K562 (cell line): ENCODE measurements around the gene ARHGAP31. TPM values are rescaled to one million over a fixed set of nuclear protein-coding genes. Genes with fewer than 3 reads are reported as not detected.

Experiments
- ATAC-seq: fragments of 200-7000 bp; cut with Tn5 transposase; 3 replicates; pipeline ENCODE4 v1.9.1; 2020; ENCODE audit warnings: moderate library complexity
- BruUV-seq: library from RNA; stranded (reverse); fragments of 400-500 nt; replicated peaks from 2 replicates; lab custom pipeline; 2021; lab: Mats Ljungman, UMichigan
- CTCF ChIA-PET: fragments of 300-600 bp; formaldehyde crosslinking; extraction: SDS; loops from one replicate; lab custom pipeline; 2021; ENCODE audit warnings: low intra/inter-chr PET ratio; lab: Yijun Ruan, JAX
- POLR2A ChIA-PET: fragments of 300-600, 350-650 bp; sonication (Branson Sonifier 250); formaldehyde crosslinking; extraction: SDS; loops from one replicate; lab custom pipeline; 2021; ENCODE audit warnings: antibody characterized with exemption, inconsistent platforms; lab: Yijun Ruan, JAX
- DNase-seq, 4 experiments: peaks; one replicate each; pipeline versions ENCODE4 v3.0.0 to v3.0.0-alpha.2; 2011 to 2018; ENCODE audit warnings: low spot score in 3 of 4, mixed read lengths in 3 of 4; ENCODE audit errors: extremely low read depth in 1 of 4
- FAIRE-seq: peaks from 2 replicates; lab custom pipeline; 2011; peaks lifted over from hg19 to GRCh38; lab: Jason Lieb, UNC
- H2AFZ ChIP-seq: 2 replicates; pipeline ENCODE4 v1.6.0; 2011; ENCODE audit warnings: low read depth, low read length, control low read depth, inconsistent platforms
- H3K27ac ChIP-seq: fragments of 200-600 bp; 3 replicates; pipeline ENCODE4 v1.8.0; 2011; ENCODE audit warnings: low read depth, mild to moderate bottlenecking, control low read depth, inconsistent platforms, low read length, moderate library complexity, mixed read lengths; ENCODE audit errors: extremely low read depth
- H3K27me3 ChIP-seq, 2 experiments: fragments of 300-600 bp in 1 of 2; 2 replicates in 1 of 2; 3 replicates in 1 of 2; pipeline versions ENCODE4 v1.6.0 to v1.8.0; 2011; ENCODE audit warnings: inconsistent platforms in 2 of 2, low read length in 2 of 2, mild to moderate bottlenecking in 1 of 2, mixed read lengths in 1 of 2, moderate library complexity in 1 of 2; ENCODE audit not compliant: control insufficient read depth in 2 of 2, insufficient read depth in 2 of 2
- H3K36me3 ChIP-seq: fragments of 300-600 bp; 3 replicates; pipeline ENCODE4 v1.8.0; 2011; ENCODE audit warnings: mild to moderate bottlenecking, low read length, inconsistent platforms; ENCODE audit not compliant: control insufficient read depth, insufficient read depth
- H3K4me1 ChIP-seq, 2 experiments: fragments of 200-600 bp in 1 of 2; replicated peaks in 1 of 2; 2 replicates in 1 of 2; 3 replicates in 1 of 2; pipeline versions ENCODE4 v1.5.1 to v1.8.0; 2011; ENCODE audit warnings: inconsistent platforms in 2 of 2, low read length in 2 of 2, mild to moderate bottlenecking in 1 of 2, mixed read lengths in 1 of 2, moderate library complexity in 1 of 2; ENCODE audit not compliant: control insufficient read depth in 2 of 2, insufficient read depth in 2 of 2
- H3K4me2 ChIP-seq: 2 replicates; pipeline ENCODE4 v1.6.1; 2011; ENCODE audit warnings: low read length, control low read depth, inconsistent platforms, mixed read lengths; ENCODE audit not compliant: insufficient read depth
- H3K4me3 ChIP-seq: fragments of 200-600 bp; sonication (generic), shearing (Covaris generic); 2 replicates; pipeline ENCODE4 v1.5.1; 2016; ENCODE audit warnings: control low read depth, inconsistent platforms
- H3K79me2 ChIP-seq: fragments of 200-600 bp; 3 replicates; pipeline ENCODE4 v1.8.0; 2011; ENCODE audit warnings: low read length, inconsistent platforms; ENCODE audit not compliant: control insufficient read depth, insufficient read depth
- H3K9ac ChIP-seq, 2 experiments: 2 replicates each; pipeline versions ENCODE4 v1.6.0 to v1.6.1; 2011; ENCODE audit warnings: low read depth in 2 of 2, low read length in 2 of 2, control low read depth in 1 of 2, inconsistent platforms in 1 of 2, mild to moderate bottlenecking in 1 of 2, mixed read lengths in 1 of 2; ENCODE audit not compliant: insufficient read depth in 1 of 2
- H3K9me1 ChIP-seq: one replicate; pipeline ENCODE4 v1.6.0; 2011; ENCODE audit warnings: inconsistent platforms, mild to moderate bottlenecking, low read length, moderate library complexity; ENCODE audit not compliant: control insufficient read depth, insufficient read depth
- H3K9me3 ChIP-seq: replicated peaks from 2 replicates; pipeline ENCODE4 v1.5.1; 2011; ENCODE audit warnings: low read depth, low read length, inconsistent platforms; ENCODE audit not compliant: control insufficient read depth, insufficient read depth
- H4K20me1 ChIP-seq: replicated peaks from 2 replicates; pipeline ENCODE4 v1.6.1; 2011; ENCODE audit warnings: low read length, inconsistent platforms, mixed read lengths; ENCODE audit not compliant: control insufficient read depth, insufficient read depth
- CEBPZ ChIP-seq: fragments of 150-350 bp; IDR thresholded peaks from 2 replicates; pipeline ENCODE4 v1.6.1; 2014; ENCODE audit warnings: low read depth, mild to moderate bottlenecking, low read length, borderline replicate concordance
- CTCF ChIP-seq, 3 experiments: IDR thresholded peaks in 2 of 3; conservative IDR thresholded peaks in 1 of 3; 2 replicates each; pipeline ENCODE4 v1.5.1; 2011 to 2012; ENCODE audit warnings: low read length in 3 of 3, mild to moderate bottlenecking in 3 of 3, control low read depth in 2 of 3, improper control_type of control experiment in 1 of 3, inconsistent platforms in 1 of 3, low read depth in 1 of 3, mixed read lengths in 1 of 3, moderate library complexity in 1 of 3; ENCODE audit not compliant: insufficient read depth in 2 of 3
- DEAF1 ChIP-seq: fragments of 450-650 bp; formaldehyde crosslinking; IDR thresholded peaks from 2 replicates; pipeline ENCODE4 v1.4.0; 2020; ENCODE audit warnings: mild to moderate bottlenecking, moderate library complexity
- NONO ChIP-seq, 2 experiments: fragments of 200-400 bp in 1 of 2; fragments of 450-650 bp in 1 of 2; formaldehyde crosslinking in 1 of 2; IDR thresholded peaks; 2 replicates each; pipeline ENCODE4 v1.6.1; 2017; ENCODE audit warnings: low read depth in 2 of 2, mild to moderate bottlenecking in 2 of 2, moderate library complexity in 2 of 2, low read length in 1 of 2
- NR2C2 ChIP-seq, 2 experiments: fragments of 200-800 bp in 1 of 2; sonication (Bioruptor generic) in 1 of 2; sonication (generic) in 1 of 2; formaldehyde crosslinking in 1 of 2; IDR thresholded peaks; 2 replicates each; pipeline versions ENCODE4 v1.6.1 to v1.8.0; 2016 to 2022; ENCODE audit warnings: mild to moderate bottlenecking in 1 of 2, missing compliant biosample characterization in 1 of 2, missing genetic modification characterization in 1 of 2, missing genetic modification reagents in 1 of 2
- RAD21 ChIP-seq, 2 experiments: fragments of 250-450 bp in 1 of 2; fragments of 450-650 bp in 1 of 2; sonication (Bioruptor Pico) in 1 of 2; formaldehyde crosslinking in 1 of 2; IDR thresholded peaks in 1 of 2; conservative IDR thresholded peaks in 1 of 2; 2 replicates each; pipeline versions ENCODE4 v1.4.0 to v1.8.0; 2020 to 2022; ENCODE audit warnings: mild to moderate bottlenecking in 2 of 2, moderate library complexity in 1 of 2
- SFPQ ChIP-seq: fragments of 200-400 bp; formaldehyde crosslinking; IDR thresholded peaks from 2 replicates; pipeline ENCODE4 v1.6.1; 2017; ENCODE audit warnings: mild to moderate bottlenecking, low read depth, low read length, moderate library complexity
- SMC3 ChIP-seq: conservative IDR thresholded peaks from 2 replicates; pipeline ENCODE4 v1.6.1; 2011; ENCODE audit warnings: low read depth, low read length, improper control_type of control experiment; ENCODE audit not compliant: insufficient read depth
- whole genome bisulfite sequencing: fragments of 100-300 bp; shearing (Covaris generic); methylation state at CpG from one replicate; pipeline ENCODE4 v1.1.6; 2016; ENCODE audit warnings: low coverage, mixed read lengths; ENCODE audit not compliant: insufficient coverage; ENCODE audit errors: missing lambda C conversion rate; 5-methylcytosine and 5-hydroxymethylcytosine counted together
- in situ Hi-C: fragments of 300-500 bp; cut with MboI; formaldehyde crosslinking; loops from 4 replicates; pipeline ENCODE4 v1.15.0; 2018; ENCODE audit warnings: inconsistent platforms, mixed read lengths
- intact Hi-C: fragments of 100-400 bp; cut with micrococcal nuclease; formaldehyde crosslinking; loops from 2 replicates; pipeline ENCODE4 v1.14.2; 2022
- polyA plus RNA-seq, 8 experiments: library from polyadenylated mRNA; depleted of rRNA in 4 of 8; stranded (reverse) in 5 of 8; unstranded in 3 of 8; fragments of >200 nt; fragmentation: Nextera tagmentation in 2 of 8; fragmentation: Illumina TruSeq in 1 of 8; extraction: Ambion mirVana in 2 of 8; extraction: Trizol in 1 of 8; gene quantifications; 2 replicates each; pipeline versions ENCODE4 v1.2.1 to v1.2.3, GENCODE V29; 2011 to 2014; ENCODE audit warnings: inconsistent platforms in 1 of 8, missing spikeins in 1 of 8
- total RNA-seq, 7 experiments: library from RNA; depleted of rRNA in 6 of 7; stranded (reverse); fragments of >200 nt in 6 of 7; fragmentation: Illumina TruSeq in 2 of 7; extraction: Trizol in 2 of 7; gene quantifications; 2 replicates each; pipeline versions ENCODE4 v1.2.1 to v1.2.3, GENCODE V29; 2011 to 2021; ENCODE audit warnings: low replicate concordance in 1 of 7

ARHGAP31 gene
- total and polyA plus RNA-seq, 9 of the 15 experiments (the other 6 are each of a cell fraction or from before 2014, with no cell fraction given) = under 0.01 to 0.13 (median 0.06) TPM; not detected in 5

- no peak for TF ChIP-seq NR2C2 (CRISPR knock-in tag; IDR thresholded peaks at IDR 0.05)
- no peak for TF ChIP-seq NR2C2 (tag; IDR thresholded peaks at IDR 0.05)
- no peak for TF ChIP-seq CEBPZ
- no peak for TF ChIP-seq NONO (IDR thresholded peaks at IDR 0.05; ENCODE audit: low read depth in 2 of 2, low read length in 1 of 2)
Observed at GRCh38 chr3:119382134-119382533, 88.0 kb downstream of the ARHGAP31 start (continued).

GRCh38 chr3:119388577-119388976, 94.4 kb downstream of the ARHGAP31 start:
- intact Hi-C loops = loop anchor here (2.0 kb wide), 1 partner anchor 504 kb away; no protein-coding TSS in a partner anchor
- FAIRE-seq (no peak), DNase-seq (peak in 1 of 4 experiments; percentile 32), ATAC-seq (peak; percentile 84)
- in situ Hi-C loops = no loop called here
- H4K20me1 ChIP-seq = no peaks in the 10 kb centered on the region; the same call in 1 of the 2 replicates
- H3K9me1 ChIP-seq = no peaks in the 10 kb centered on the region
- no peaks in the 10 kb centered on the region for H3K9me3 ChIP-seq
- no peak overlapping the region for H3K4me3 ChIP-seq
- 7% methylated on average over 6 of the region's 8 CpGs for WGBS
- BruUV-seq = no TSS peak
- H3K4me1 ChIP-seq = no peaks in the 10 kb centered on the region
- no peaks in the 10 kb centered on the region for H3K79me2 ChIP-seq
- H3K27me3 ChIP-seq = peaks cover 0 to 6% of the 10 kb centered on the region in 2 experiments; a peak in 1 of 5 replicates
- no peaks in the 10 kb centered on the region for H3K36me3 ChIP-seq
- no peak overlapping the region for H3K4me2 ChIP-seq
- H3K27ac ChIP-seq = no peak overlapping the region
- H3K9ac ChIP-seq = no peak overlapping the region
- POLR2A ChIA-PET = interaction anchor here (0.6 to 1.3 kb wide), 3 partner anchors 11 to 408 kb away, joined by 3 to 5 read pairs (median 3); no protein-coding TSS in a partner anchor
- CTCF ChIA-PET = interaction anchor here (1.2 to 1.5 kb wide), 3 partner anchors 113 to 506 kb away, joined by 3 to 10 read pairs (median 6); no protein-coding TSS in a partner anchor
- no peak overlapping the region for H2AFZ ChIP-seq
- TF ChIP-seq SFPQ = no peak
- 0 out of 2 replicates have a peak, but pooled peaks have one; percentile 22 for TF ChIP-seq SMC3
- TF ChIP-seq CTCF (IDR thresholded peaks at IDR 0.05 in 2 of 3, conservative IDR thresholded peaks at IDR 0.05 in 1 of 3; ENCODE audit: insufficient read depth in 2 of 3, low read depth in 1 of 3, low read length in 3 of 3) = peak; percentile 33 to 63 (median 34); a peak in 4 of 6 replicates
- TF ChIP-seq DEAF1 (CRISPR knock-in tag) = 0 out of 2 replicates have a peak, but pooled peaks have one; percentile 14
- peak; percentile 62 to 75 for TF ChIP-seq RAD21 (CRISPR knock-in tag; conservative IDR thresholded peaks at IDR 0.05 in 1 of 2, IDR thresholded peaks at IDR 0.05 in 1 of 2)
